Measurements from ENCODE around the gene UTP3.
"Not testable (repeated sequence)": the region's sequence is repeated elsewhere in the genome, so short reads cannot be mapped to it uniquely, and the experiment has no call there.

The UTP3 gene

GRCh38 chr4:70718811-70719604 lies 30.7 kb downstream of the UTP3 start:
- no peak for DNase-seq

- DNase-seq, result no peak
Observed at GRCh38 chr4:70721747-70722146, 33.4 kb downstream of the UTP3 start, which contains the start of gene RUFY3. Gene RUFY3, plus strand, starts transcription at chr4:70721964. Its CDS starts 610 bp downstream, at chr4:70722574.

GRCh38 chr4:70722199-70722791 lies 34.0 kb downstream of the UTP3 start:
- no peak for DNase-seq

- DNase-seq, result no peak
Observed at GRCh38 chr4:70724463-70724862, 36.1 kb downstream of the UTP3 start.

- DNase-seq, result no peak
Observed at GRCh38 chr4:70725633-70726032, 37.3 kb downstream of the UTP3 start.

GRCh38 chr4:70726515-70726914 lies 38.2 kb downstream of the UTP3 start:
- not testable (repeated sequence) for DNase-seq

GRCh38 chr4:70728091-70728490 lies 39.8 kb downstream of the UTP3 start:
- DNase-seq, result no peak

- not testable (repeated sequence) for DNase-seq
Observed at GRCh38 chr4:70732878-70733277, 44.5 kb downstream of the UTP3 start.

- no peak for DNase-seq
Observed at GRCh38 chr4:70734168-70734954, 46.0 kb downstream of the UTP3 start.

- DNase-seq, result no peak
Observed at GRCh38 chr4:70734971-70735370, 46.6 kb downstream of the UTP3 start.

- DNase-seq, result not testable (repeated sequence)
Observed at GRCh38 chr4:70735915-70736314, 47.6 kb downstream of the UTP3 start.

- no peak for DNase-seq
Observed at GRCh38 chr4:70737006-70737405, 48.7 kb downstream of the UTP3 start.

GRCh38 chr4:70737409-70737808 lies 49.1 kb downstream of the UTP3 start:
- DNase-seq, result no peak

- DNase-seq, result no peak
Observed at GRCh38 chr4:70739496-70740337, 51.4 kb downstream of the UTP3 start.
